Measurements from ENCODE around the gene FGFBP1. TPM values are rescaled to one million over a fixed set of nuclear protein-coding genes. Genes with fewer than 3 reads are reported as not detected.

FGFBP1 gene
- total and polyA plus RNA-seq, 12 donors: 0.13 TPM; not detected in 11

DNA sequence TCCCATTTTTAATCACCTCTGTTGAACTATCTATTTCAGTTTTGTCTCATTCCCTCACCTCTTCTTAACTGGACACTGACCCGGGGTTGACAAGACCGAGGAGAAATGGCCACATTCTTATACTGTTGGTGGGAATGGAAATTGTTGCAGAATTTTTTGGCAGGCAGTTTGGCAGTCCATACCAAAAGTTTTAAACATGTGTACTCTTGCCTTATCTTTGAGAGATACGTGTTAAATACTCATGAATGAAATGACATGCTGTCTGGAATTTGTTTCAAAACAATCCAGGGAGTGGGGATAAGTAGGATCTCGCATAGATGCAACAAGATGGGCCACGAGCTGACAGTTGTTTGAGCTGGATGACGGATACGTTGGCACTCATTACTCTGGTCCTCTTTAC, 12.1 kb downstream of the FGFBP1 start:
- 58 to 59% methylated on average over 7 of the region's 7 CpGs for WGBS, 2 donors
- TF ChIP-seq, protein P1, sequence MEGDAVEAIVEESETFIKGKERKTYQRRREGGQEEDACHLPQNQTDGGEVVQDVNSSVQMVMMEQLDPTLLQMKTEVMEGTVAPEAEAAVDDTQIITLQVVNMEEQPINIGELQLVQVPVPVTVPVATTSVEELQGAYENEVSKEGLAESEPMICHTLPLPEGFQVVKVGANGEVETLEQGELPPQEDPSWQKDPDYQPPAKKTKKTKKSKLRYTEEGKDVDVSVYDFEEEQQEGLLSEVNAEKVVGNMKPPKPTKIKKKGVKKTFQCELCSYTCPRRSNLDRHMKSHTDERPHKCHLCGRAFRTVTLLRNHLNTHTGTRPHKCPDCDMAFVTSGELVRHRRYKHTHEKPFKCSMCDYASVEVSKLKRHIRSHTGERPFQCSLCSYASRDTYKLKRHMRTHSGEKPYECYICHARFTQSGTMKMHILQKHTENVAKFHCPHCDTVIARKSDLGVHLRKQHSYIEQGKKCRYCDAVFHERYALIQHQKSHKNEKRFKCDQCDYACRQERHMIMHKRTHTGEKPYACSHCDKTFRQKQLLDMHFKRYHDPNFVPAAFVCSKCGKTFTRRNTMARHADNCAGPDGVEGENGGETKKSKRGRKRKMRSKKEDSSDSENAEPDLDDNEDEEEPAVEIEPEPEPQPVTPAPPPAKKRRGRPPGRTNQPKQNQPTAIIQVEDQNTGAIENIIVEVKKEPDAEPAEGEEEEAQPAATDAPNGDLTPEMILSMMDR (IDR thresholded peaks at IDR 0.05): no peak
- ATAC-seq: no peak

DNA sequence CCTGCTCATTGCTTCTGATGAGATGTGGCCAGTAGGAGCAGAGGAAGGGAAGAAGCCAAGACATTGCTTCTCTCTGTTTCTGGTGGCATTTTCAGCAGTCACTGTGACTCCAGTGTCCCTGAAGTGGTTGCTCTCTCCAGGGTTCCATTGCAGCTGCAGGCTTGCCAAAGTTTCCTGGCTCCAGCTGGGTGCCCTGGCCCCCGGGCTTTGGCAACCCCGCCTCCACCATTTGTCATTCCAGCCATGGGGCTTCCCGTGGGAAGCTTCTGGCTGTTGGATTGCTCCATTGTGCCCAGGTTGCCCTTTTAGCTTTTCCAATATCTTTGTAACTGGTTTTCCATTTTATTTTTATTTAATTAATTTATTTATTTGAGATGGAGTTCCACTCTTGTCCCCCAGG, 12.7 kb downstream of the FGFBP1 start:
- no peak overlapping the region for H3K4me3 ChIP-seq
- H3K27me3 ChIP-seq: peaks cover 0 to 21% (median 12%) of the 10 kb centered on the region in 7 donors
- ATAC-seq: no peak
- H3K4me1 ChIP-seq: no peaks in the 10 kb centered on the region
- DNase-seq: no peak
- intact Hi-C loops (cut with DNase I): no loop called here
- 57 to 64% methylated on average over 3 of the region's 3 CpGs for whole genome bisulfite sequencing, 2 donors
- H3K36me3 ChIP-seq: no peaks in the 10 kb centered on the region
- H3K9me3 ChIP-seq: no peaks in the 10 kb centered on the region
- TF ChIP-seq, protein P1 (IDR thresholded peaks at IDR 0.05): no peak
- H3K27ac ChIP-seq: no peak overlapping the region

More for the DNA sequence above, 12.1 kb downstream of the FGFBP1 start:
- Histone ChIP-seq H3K4me1 (no peaks in the 10 kb centered on the region), H3K4me3 (no peak overlapping the region), H3K9me3 (no peaks in the 10 kb centered on the region), H3K27me3 (peaks cover 0 to 22% (median 13%) of the 10 kb centered on the region in 7 donors), H3K27ac (no peak overlapping the region), H3K36me3 (no peaks in the 10 kb centered on the region)
- DNase-seq: no peak
- intact Hi-C loops (cut with DNase I): no loop called here

DNA sequence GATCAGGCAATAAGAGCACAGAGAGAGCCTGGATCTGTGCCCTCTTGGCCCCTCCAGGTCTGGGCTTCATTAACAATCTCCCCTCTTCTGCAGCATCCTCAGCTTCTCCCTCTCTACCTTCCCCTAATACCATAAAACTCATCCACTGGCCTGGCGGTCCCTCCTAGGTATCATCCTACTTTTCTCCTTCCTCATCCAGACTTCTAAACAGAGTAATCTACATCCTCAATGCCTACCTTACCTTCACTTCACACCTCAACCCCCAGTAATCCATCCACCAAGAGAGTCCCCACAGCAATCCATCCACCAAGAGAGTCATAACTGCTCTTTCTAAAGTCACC, 17.0 kb downstream of the FGFBP1 start:
- no peaks in the 10 kb centered on the region for H3K36me3 ChIP-seq
- ATAC-seq: no peak
- no peaks in the 10 kb centered on the region for H3K9me3 ChIP-seq
- WGBS, 2 donors: 92 to 95% methylated on average over 1 of the region's 1 CpG
- H3K27ac ChIP-seq: no peak overlapping the region
- no peak for DNase-seq
- no peaks in the 10 kb centered on the region for H3K4me1 ChIP-seq
- H3K27me3 ChIP-seq: peaks cover 0 to 27% (median 15%) of the 10 kb centered on the region in 7 donors
- no peak overlapping the region for H3K4me3 ChIP-seq
- intact Hi-C loops (cut with DNase I): no loop called here
- TF ChIP-seq, protein P1 (IDR thresholded peaks at IDR 0.05): no peak

DNA sequence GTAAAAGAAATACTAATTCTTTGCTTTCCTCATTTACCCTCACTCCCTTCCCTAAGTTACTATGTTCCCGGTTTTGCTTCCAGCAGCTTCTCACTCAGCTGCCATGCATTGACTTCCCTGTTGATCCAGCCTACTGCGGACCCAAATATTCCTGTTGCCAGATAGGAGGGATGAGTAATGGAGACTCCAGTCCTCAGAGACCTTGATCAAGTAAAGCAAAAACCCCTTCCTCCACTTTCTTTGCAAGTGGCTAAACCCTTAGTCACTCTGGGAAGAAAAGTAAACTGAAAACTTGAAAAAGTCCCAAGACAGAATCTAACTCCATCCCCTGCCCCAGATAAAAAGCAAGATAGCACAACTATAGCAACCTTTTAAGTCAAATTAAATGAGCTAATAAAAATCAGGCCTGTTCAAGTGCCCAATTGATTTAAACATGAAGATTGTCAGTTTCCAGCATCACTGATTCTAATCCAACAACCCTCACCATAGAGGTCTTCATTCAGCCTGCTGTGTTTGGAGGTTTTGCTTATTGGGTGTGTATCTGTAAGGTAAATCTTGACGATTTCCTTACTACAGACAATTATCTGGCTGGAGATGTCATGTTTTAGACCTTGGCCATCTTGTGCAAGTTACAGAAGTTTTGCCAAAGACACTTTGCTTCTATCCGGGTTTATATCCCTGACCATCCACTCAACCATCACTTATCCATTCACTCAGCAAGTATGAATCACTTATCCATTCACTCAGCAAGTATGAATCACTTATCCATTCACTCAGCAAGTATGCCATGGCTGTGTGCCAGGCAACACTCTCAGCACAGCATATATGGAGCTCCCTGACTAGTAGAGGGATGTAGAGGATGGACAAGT, 17.6 kb downstream of the FGFBP1 start:
- intact Hi-C loops (cut with DNase I): no loop called here
- TF ChIP-seq, protein P1 (IDR thresholded peaks at IDR 0.05): no peak
- peak in 3 of 8 donors; percentile 17 to 90 (median 64) for ATAC-seq
- Histone ChIP-seq H3K9me3 (no peaks in the 10 kb centered on the region), H3K27ac (no peak overlapping the region), H3K4me3 (no peak overlapping the region), H3K36me3 (no peaks in the 10 kb centered on the region), H3K4me1 (no peaks in the 10 kb centered on the region), H3K27me3 (peaks cover 0 to 27% (median 15%) of the 10 kb centered on the region in 7 donors)
- WGBS, 2 donors: 56 to 57% methylated on average over 4 of the region's 4 CpGs
- peak in 1 of 2 donors; percentile 12 for DNase-seq
